Stimulated activated CD8-positive, alpha-beta memory T cell treated with anti-CD3 and anti-CD28 coated beads, Interleukin-7, amount 100 ng/mL, for 1 hour (primary cell): Measurements from ENCODE around the gene PTBP3.
"Not testable (repeated sequence)": the region's sequence is repeated elsewhere in the genome, so short reads cannot be mapped to it uniquely, and the experiment has no call there.

ENCODE experiments used
- DNase-seq, 2 donors: peaks; one replicate each; pipeline ENCODE4 v3.0.0-alpha.2; 2020; ENCODE audit warnings: low read depth in 2 of 2

Gene PTBP3

DNA sequence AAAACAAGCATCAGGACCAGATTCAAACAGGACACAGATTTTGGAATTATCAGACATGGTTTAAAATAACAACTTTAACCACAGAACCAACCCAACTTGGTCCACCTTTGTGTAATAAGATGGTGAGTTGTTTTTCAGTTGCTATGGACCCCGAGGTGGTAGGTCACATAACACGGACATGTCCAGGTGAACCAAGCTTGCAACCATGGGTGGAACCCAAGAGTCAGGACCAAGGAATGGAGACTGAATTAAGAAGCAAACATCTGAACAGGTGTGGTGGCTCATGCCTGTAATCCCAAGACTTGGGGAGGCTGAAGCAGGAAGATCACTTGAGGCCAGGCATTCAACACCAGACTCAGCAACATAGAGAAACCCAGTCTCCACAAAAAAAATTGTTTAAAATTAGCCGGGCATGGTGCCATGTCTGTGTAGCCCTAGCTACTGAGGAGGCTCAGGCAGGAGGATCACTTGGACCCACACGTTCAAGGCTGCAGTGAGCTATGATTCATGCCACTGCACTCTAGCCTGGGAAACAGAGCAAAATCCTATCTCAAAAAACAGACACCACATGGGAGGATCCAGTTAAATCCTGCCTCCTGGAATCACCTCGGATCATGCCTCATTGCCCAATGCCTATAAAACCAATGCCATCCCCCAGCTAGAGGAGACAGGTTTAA is 10.6 kb downstream of the PTBP3 start:
- no peak for DNase-seq

DNA sequence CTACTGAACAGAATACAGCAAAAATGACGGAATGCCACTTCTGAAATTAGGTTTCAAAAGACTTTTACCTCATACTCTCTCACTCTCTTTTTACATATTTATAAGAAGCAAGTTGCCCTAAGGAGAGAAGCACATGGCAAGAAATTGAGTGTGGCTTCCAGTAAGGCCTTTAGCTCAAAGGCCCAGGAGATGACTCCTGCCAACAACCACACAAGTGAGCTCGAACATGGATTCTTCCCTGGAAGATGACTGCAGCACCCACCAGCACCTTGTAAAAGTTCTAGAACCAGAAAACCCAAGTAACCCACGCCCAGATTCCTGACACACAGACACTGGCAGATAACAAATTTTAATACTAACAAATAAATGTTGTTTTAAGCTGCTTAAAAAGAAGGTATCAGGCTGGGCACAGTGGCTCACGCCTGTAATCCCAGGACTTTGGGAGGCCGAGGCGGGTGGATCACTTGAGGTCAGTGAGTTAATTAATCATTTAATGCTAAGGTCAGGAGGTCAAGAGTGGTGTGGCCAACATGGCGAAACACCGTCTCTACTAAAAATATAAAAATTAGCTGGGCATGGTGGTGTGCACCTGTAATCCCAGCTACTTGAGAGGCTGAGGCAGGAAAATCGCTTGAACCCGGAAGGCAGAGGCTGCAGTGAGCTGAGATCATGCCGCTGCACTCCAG is 17.0 kb downstream of the PTBP3 start:
- no peak for DNase-seq

DNA sequence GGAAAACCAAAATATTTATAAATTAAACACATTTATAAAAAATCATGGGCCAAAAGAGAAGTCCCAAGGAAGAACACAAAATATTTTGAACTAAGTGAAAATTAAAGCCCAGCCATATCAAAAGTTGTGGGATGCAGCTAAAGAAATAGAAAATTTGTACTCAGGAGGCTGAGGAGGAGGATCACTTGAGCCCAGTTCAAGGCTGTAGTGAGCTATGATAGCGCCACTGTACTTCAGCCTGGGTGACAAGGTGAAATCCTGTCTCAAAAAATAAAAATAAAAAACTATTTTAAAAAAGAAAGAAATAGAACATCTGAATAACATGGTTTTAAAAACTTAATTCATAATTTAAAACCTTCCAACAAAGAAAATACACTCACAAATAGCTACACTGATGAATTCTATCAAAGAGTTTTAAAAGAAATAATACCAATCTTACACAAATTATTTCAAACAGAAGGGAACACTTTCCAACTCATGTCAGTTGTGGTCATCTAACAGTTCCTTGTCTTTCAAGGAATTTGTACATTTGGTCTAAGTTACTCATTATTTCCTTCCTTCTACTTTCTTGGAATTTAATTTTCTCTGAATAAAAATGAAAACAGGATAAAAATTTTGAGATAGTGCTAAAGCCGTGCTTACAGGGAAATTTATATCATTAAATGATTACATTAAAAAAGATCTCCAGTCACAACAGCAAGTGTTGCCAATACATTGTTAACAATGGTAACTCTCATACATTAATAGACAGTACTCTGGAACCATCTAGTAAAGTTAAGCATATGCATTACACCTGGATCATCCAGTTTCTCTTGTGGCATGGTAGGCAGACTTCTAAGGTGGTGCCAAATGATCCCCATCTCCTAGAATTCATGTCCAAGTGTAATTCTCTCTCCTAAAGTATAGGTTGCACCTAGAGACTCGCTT is 17.8 kb downstream of the PTBP3 start:
- no peak for DNase-seq

DNA sequence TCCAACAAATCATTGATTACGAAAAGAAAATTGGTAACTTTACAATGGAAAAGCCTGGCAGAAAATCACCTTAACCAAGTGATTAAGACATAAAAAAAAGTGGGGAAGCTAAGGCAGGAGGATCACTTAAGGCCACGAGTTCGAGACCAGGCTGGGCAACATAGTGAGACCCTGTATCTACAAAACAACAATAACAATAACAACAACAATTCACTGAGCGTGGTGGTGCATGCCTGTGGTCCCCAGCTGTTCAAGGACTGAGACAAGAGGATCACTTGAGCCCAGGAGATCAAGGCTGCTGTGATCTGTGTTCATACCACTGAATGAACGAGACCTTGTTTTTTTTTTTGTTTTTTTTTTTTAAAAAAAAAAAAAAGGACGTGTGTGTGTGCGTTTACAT is 21.3 kb downstream of the PTBP3 start:
- no peak for DNase-seq

DNA sequence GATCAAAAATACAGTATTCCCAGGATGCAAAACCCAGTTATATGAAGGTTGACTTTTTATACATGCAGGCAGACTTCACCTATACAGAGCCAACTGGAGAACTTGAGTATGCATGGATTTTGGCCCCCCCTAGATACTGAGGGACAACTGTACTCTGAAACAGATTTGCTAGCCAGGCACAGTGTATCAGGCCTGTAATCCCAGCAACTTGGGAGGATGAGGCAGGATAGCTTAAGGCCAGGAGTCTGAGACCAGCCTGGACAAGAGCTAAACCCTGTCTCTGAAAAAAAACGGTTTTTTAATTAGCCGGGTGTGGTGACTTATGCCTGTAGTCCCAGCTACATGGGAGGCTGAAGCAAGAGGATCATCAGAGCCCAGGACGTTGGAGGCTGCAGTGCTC is 21.9 kb downstream of the PTBP3 start:
- DNase-seq: no peak

DNA sequence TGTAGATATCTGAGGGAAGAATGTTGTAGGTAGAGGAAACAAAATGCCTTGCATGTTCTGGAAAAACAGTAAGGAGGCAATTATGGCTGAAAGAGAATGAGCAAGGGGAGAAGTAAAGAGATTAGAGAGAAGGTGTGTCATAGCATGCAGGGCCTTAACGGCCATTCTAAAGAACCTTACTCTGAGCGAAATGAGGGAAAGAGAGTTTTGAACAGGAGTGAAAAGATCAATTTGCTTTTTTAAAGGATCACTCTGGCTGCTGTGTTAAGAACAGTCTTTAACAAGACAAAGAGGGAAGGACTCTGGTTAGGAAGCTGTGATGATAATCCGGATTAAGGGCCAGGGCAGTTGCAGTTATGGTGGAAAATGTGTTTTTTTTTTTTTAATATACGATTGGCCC is 22.6 kb downstream of the PTBP3 start:
- no peak for DNase-seq

DNA sequence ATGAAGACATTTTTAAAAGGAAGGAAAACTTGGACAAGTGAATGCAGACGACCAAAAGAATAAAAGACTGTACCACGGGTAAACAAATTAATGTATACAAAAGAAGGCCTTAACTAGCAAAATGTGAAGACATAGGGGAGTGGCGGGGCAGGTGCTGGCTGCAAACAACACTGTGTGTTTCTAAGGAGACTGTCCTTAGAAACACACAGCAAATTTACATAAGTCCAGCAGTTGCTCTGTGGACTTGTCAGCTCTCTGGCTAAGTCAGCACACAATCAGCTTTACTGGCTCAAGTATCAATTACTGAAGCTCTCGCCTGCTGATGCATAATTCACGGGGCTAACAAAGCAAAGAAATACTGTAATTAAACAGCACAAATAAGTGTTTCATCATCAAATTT is 24.8 kb downstream of the PTBP3 start:
- DNase-seq: no peak

DNA sequence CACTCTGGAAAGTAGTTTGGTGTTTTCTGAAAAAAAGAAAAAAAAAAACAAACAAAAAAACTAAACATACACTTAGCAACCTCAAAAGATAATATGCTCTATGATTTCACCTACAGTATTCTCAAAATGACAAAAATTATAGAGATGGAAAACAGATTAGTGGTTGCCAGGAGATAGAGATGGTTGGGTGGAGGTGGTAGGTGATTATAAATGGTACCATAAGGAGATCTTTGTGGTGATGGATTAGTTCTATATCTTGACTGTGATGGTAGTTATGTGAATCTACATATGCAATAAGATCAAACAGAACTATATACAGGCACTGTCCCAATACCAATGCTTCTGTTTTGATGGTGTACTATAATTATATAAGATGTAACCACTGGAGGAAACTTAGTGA is 32.0 kb downstream of the PTBP3 start:
- DNase-seq: no peak

DNA sequence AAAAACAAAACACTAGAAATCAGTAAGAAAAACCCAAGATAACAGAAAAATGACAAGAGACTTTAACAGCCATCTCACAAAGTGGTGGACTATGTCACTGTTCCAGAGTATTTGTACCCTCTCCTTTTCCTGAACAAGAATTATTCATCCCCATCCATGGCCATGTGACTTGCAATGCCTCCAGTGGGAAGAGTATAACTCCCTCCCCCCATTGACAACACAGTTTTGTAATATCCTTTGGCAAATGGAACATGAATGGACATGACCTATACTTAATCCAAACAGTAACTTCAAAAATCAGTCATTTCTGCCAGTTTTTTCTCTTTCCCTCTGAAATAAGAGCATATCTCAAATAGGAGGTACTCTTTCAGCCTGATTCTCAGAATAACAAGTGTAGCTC is 33.9 kb downstream of the PTBP3 start:
- no peak for DNase-seq

DNA sequence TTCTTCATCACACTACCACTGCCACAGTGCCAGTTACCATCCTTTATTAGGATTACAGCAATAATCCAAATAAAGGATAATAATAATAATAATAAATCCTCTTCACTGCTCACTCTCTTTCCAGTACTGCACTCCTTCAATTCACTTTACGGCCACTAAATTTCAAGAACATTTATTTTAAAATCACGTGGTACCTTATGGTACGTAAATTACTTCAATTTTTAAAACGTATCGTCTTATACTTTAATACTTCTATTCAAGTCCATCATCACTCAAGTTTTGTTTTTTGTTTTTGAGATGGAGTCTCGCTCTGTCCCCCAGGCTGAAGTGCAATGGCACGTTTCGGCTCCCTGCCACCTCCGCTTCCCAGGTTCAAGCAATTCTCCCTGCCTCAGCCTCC is 36.5 kb downstream of the PTBP3 start:
- no peak for DNase-seq

DNA sequence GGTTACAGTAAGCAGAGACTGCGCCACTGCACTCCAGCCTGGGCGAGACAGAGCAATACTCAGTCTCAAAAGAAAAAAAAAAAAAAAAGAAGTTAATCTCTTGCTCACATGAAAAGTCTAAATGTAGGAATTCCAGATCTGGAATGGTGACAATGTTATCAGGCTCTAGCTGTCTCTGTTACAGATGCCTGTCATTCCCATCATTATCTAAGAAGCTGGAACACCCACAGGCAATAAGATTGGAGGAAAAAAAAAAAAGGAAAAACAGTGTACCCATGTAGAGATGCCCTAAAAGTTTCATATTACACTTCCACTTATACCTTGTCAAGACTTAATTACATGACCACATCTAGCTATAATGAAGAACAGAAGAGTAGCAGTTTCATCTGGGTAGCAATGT is 38.2 kb downstream of the PTBP3 start:
- no peak for DNase-seq

DNA sequence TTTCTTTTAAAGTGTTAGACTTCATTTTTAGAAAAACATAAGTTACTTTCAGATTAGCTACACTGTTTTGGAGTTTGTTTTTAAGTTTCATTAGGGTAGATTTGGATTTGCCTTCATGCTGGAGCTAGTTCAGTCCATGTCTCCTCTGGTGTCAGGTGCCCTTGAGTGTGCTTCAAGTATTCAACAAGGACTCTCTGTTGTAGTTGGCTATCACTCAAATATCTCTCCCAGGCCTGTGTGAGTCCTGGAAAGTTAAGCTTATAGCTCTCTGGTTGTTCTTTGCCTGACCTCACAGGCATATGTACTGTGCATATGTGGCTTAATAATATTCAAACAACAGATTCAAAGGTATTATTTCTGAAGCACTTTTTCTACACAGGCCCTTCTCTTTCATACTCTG is 45.4 kb downstream of the PTBP3 start:
- DNase-seq: no peak

DNA sequence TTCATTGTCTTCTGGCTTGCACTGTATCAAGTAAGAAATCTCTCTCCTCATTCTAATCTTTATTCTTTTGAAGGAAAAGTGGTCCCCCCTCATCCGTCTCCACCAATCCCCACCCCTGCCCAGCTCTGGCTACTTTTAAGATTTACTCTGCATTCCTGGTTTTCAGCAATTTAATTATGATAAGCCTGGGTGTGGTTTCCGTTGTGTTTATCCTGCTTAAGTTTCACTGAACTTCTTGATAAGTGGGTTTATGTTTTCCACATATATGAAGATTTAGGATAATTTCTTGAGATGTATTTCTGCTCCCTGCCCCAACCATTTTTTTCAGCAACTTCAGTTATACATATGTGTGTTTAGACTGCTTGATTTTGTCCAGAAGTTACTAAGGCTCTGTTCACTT is 46.5 kb downstream of the PTBP3 start:
- no peak for DNase-seq

DNA sequence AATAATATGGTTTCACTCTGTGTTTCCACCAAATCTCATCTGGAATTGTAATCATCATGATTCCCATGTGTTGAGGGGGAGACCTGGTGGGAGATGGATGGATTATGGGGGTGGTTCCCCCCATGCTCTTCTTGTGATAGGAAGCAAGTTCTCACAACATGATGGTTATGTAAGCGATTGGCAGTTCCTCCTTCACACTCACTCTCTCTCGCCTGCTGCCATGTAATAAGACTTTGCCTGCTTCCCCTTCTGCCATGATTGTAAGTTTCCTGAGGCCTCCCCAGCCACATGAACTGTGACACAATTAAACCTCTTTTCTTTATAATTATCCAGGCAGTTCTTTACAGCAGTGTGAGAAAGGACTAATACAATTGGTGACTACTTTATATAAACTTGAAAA is 48.4 kb downstream of the PTBP3 start:
- no peak for DNase-seq

DNA sequence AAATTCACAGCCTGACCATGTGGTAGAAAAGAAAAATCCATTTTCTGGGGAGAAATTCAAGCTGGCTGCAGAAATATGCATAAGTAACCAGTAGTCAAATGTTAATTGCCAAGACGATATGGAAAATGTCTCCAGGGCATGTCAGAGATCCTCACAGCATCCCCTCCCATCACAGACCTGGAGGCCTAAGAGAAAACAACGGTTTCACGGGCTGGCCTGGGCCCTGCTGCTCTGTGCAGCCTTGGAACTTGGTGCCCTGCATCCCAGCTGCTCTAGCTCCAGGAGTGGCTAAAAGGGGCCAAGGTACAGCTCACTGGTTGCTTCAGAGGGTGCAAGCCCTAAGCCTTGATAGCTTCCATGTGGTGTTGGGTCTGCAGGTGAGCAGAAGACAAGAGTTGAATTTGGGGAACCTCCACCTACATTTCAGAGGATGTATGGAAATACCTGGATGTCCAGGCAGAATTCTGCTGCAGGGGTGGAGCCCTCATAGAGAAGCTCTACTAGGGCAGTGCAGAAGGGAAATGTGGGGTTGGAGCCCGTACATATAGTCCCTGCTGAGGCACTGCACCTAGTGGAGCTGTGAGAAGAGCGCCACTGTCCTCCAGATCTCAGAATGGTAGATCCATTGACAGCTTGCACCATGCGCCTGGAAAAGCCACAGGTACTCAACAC is 49.7 kb downstream of the PTBP3 start:
- DNase-seq: no peak

DNA sequence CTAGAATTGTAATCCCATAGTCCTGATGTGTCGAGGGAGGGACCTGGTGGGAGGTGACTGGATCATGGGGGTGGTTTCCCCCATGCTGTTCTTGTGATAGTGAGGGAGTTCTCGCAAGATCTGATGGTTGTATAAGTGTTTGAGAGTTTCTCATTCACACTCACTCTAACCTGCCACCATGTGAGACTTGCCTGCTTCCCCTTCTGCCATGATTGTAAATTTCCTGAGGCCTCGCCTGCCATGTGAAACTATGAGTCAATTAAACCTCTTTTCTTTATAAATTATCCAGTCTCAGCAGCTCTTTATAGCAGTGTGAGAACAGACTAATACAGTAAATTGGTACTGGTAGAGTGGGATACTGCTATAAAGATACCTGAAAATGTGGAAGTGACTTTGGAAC is 50.6 kb downstream of the PTBP3 start:
- DNase-seq: not testable (repeated sequence)

DNA sequence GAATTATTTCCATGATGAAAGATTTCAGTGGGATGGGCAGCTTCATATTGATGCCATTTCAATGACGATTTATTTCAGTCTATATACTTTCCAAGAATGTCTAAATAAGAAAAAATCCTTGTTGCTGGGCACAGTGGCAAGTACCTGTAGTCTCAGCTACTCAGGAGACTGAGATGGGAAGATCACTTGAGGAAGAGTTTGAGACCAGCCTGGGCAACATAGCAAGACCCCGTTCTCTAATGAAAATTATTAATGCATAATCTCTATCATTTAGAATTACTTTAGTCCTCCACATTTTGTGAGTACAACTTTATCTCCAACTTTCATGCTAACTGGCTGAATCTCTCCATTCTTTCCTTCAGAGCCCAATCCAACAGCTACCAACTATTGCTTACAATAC is 52.5 kb downstream of the PTBP3 start:
- DNase-seq: no peak

DNA sequence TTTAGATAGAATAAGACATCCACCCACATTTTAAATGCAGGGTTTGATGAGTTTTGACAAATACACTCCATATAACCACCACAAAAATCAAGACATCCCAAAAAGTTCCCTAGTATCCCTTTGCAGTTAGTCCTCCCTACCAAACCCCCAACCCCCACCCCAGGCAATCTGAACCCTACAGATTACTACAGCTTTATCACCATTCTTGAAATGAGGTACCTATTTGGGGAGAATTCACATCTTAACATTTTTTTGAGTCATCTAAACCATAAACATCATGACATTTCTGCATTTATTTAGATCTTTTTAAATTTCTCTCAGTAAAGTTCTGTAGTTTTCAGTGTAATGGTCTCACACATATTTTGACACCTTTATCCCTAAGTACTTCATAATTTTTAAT is 53.9 kb downstream of the PTBP3 start:
- DNase-seq: no peak

DNA sequence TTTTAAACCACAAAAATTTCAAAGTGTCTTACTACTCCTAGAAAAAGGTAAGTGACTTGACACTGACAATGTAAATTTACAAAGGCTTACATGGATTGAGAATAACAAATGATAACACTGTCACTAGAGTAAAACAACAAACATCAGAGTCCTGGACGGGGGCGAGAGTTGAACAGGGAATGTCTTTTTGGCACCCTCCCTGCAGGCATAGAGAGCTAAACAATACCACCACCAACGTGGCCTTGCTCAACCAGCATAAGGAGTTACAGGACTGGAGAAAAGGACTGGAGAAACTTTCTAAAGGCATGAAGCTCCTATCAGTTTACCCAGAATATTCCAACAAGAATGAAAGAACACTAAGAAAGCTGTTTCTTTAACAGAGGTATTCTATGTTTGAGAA is 55.3 kb downstream of the PTBP3 start:
- DNase-seq: no peak

DNA sequence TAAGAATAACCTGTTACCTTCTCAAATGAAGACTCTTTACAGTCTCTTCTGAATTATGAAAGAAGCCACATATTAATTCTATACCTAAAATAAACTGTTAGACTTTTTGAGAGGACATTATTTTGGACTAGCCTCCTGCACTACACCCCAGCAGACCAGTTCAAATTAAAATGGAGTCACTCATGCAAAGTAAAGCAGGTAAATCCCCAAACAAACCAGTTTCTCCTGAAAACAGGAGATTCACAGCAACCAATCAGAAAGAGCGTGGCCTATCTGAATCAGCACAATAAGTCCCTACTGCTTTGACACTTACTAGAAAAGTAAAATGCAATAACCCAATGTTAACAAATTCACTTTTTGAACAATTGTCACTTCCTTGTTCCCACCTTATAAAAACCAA is 58.8 kb downstream of the PTBP3 start:
- DNase-seq: no peak

DNA sequence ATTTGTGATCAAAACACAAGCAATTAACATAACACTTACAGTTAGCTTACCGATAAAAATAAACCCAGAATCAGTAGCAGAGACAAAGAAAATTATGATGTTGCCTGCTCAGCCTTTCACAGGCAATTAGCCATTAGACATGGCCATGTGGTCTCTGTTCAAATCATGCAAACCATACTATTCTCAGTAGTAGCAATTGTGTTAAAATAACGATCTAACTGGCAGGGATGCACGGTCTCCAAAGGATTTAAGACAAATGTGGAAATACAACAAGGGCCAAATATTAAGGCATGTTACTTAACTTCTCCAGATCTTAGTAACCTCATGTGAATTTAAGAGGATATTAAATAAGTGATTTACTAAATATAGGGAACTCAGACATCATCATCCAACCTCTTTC is 59.5 kb downstream of the PTBP3 start:
- DNase-seq: no peak

DNA sequence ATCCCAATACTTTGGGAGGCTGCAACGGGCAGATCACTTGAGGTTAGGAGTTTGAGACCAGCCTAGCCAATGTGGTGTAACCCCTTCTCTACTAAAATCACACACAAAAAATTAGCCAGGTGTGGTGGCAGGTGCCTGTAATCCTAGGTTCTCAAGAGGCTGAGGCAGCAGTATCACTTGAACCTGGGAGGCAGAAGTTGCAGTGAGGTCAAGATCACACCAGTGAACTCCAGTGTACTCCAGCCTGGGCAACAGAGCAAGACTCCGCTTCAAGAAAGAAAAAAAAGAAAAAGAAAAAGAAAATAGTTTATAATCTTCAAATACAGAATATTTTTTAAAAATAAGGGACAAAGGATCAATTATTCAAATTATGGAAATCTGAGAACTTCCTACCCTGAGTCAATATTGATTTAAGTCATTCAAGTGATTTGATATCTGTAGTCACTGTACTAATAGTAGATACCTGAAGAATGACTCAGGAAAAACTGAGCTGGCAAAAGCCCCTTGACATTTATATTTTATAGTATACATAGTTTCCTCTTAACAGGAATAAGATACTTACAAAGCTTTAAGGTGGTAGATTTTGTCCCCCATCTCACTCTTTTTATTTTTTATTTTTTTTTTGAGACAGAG is 61.8 kb downstream of the PTBP3 start:
- DNase-seq: no peak
